Head of caudate nucleus (tissue), 42 donors: ENCODE data around the gene CRYGB.
A peak's percentile ranks its signal among the peaks of the same experiment; 100 is the strongest.
"Not testable (repeated sequence)": the region's sequence is repeated elsewhere in the genome, so short reads cannot be mapped to it uniquely, and the experiment has no call there.

Source experiments
- DNase-seq, 42 donors: peaks; one replicate each; pipeline versions ENCODE4 v3.0.0 to v3.0.0-alpha.2; 2020 to 2021; ENCODE audit warnings: mixed read lengths in 7 of 42
- intact Hi-C: fragments of 100-400 bp; cut with DNase I; formaldehyde crosslinking; loops from one replicate; pipeline ENCODE4 v1.15.0; 2022

The CRYGB gene

DNA sequence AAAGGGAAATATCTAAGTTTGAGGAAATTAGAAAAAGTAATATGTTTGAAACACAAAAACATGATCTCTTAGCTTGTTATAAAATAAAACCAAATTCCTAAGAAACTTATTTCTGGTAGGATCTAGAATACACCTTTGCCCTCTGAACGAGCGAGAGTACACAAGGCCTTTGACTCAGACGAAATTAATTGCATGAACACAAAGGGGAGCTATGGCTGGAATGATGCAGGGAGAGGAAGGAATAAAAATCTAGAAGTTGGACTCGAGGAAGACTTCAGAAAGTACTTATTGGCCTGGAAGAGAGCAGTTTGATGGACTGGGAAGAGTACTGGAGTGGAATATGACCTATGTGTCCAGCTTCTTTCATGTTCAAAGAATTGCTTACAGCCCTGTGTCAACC, 20.7 kb downstream of the CRYGB start:
- no peak for DNase-seq
- intact Hi-C loops, result no loop called here

DNA sequence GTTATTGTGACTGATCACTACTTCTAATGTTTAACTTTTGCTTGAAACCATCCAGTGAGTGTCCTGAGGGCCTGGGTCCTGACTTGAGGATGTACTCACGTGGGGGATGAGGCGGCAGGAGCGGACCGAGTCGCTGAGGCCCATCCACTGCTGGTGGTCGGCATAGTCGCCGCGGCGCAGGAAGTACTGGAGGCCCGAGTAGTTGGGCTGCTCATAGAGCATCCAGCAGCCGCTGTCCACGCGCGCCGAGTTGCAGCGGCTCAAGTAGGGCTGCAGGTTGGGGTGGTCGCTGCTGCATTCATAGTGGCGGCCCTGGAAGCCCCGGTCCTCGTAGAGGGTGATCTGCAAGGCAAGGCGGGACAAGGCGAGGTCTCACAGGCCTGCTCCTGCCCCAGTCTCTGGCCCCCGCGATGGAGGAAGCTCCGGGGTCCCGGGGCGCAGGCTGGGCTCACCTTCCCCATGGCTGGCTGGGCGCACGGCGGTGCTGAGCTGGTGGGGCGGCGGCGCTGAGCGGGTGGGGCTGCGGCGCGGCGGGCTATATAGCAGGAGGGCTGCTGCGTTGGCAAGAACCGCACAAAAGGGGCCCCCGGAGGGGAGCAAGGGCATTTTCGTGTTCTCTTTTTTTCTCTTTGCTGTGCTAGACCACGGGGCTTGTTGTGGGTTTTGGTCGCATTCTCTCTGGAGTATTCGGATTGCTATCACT, 21.8 kb downstream of the CRYGB start, which contains the start of gene CRYGD:
Gene CRYGD (minus strand): TSS at position 512 of the 703 bp plus-strand sequence. CDS start 51 bp downstream, at position 461.
- DNase-seq, result peak in 26 of 42 donors; percentile 5 to 54 (median 24)
- intact Hi-C loops, result not testable (repeated sequence)

DNA sequence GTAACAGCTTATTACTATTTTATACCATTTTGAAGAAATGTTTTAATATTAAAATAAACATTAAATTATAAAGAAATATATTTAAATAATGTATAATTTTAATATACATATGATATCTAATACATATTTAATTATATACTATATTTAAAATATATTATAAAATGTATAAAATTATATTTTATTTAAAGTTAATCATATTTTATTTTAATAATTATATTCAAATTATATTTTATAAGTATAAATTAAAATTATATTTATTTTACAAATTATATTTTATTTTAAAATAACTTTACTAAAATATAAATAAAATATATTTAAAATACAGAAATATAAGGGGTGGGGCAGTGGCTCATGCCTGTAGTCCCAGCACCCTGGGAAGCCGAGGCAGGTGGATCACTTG, 23.7 kb downstream of the CRYGB start:
- intact Hi-C loops, result no loop called here
- DNase-seq, result no peak

DNA sequence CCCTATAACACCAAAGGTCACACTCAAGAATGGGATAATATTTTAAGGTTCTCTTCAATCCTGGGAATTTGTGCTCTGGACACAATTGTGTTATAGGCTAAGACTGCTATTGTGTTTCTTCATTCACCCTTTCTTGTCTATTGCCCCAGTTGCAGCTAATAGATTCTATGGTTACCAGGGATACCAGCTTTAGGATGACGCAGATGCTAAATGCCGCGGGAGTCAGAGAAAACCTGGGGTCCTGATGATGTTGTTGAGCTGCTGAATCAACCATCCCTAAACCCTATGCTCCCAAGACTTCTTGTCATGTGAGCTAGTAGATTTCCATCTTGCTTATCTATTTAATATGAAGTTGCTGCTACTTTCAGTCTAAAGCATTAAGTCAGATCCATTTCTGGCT, 27.0 kb downstream of the CRYGB start:
- intact Hi-C loops, result no loop called here
- peak in 2 of 42 donors; percentile 10 to 18 for DNase-seq

DNA sequence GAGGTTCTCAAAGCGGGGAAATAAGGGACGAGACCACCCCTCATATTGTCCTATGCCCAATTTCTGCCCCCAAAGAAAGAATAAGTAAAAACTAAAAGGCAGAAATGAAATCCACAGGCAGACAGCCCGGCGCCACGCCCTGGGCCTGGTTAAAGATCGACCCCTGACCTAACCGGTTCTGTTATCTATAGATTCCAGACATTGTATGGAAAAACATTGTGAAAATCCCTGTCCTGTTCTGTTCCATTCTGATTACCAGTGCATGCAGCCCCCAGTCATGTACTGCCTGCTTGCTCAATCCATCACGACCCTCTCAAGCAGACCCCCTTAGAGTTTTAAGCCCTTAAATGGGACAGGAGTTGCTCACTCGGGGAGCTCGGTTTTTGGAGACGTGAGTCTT, 28.6 kb downstream of the CRYGB start:
- intact Hi-C loops, DNase-seq: not testable (repeated sequence)

DNA sequence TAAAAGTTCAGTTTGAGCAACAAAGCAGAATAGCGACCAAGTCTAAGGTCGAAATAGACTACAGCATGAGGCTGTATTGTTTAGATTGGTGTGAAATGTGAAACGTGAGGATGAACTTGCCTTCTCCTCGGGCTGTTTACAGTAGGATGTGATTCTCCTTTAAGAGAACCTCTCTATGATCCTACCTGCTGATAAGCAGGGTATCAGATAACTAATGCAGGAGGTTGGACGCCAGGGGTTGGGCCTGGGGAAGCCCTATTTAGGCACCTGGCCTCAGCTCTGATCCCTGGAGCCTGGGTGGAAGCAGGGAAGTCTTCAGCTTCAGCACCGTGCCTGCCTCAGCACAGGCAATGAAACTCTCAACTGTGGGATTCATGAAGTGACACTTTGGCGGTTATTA, 33.0 kb downstream of the CRYGB start:
- no peak for DNase-seq
- intact Hi-C loops, result no loop called here

DNA sequence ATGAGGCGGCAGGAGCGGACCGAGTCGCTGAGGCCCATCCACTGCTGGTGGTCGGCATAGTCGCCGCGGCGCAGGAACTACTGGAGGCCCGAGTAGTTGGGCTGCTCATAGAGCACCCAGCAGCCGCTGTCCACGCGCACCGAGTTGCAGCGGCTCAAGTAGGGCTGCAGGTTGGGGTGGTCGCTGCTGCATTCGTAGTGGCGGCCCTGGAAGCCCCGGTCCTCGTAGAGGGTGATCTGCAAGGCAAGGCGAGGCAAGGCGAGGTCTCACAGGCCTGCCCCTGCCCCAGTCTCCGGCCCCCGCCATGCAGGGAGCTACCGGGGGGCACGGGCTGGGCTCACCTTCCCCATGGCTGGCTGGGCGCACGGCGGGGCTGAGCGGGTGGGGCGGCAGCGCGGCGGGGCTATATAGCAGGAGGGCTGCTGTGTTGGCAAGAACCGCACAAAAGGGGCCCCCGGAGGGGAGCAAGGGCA, 33.6 kb downstream of the CRYGB start:
- DNase-seq, result not testable (repeated sequence)

DNA sequence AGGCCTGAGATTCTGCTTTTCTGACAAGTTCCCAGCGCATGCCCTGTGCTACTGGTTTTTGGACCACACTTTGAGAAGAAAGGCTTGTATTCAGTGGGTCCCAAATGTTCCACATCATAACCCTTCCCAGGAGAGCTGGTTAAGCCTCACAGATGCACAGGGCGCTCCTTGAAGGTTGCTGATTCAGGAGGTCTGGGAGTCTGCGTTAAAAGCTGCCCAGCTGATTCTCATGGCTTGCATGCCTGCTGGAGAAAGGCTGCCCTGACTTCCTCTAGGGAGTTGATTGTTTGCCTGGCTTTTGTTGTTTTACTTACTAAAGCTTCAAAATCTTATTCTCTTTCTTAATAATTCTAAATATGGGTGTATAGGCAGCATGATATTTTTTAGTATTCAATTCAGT, 42.3 kb downstream of the CRYGB start:
- intact Hi-C loops, result no loop called here
- no peak for DNase-seq

More for the DNA sequence above, 33.6 kb downstream of the CRYGB start:
- intact Hi-C loops, result not testable (repeated sequence)

DNA sequence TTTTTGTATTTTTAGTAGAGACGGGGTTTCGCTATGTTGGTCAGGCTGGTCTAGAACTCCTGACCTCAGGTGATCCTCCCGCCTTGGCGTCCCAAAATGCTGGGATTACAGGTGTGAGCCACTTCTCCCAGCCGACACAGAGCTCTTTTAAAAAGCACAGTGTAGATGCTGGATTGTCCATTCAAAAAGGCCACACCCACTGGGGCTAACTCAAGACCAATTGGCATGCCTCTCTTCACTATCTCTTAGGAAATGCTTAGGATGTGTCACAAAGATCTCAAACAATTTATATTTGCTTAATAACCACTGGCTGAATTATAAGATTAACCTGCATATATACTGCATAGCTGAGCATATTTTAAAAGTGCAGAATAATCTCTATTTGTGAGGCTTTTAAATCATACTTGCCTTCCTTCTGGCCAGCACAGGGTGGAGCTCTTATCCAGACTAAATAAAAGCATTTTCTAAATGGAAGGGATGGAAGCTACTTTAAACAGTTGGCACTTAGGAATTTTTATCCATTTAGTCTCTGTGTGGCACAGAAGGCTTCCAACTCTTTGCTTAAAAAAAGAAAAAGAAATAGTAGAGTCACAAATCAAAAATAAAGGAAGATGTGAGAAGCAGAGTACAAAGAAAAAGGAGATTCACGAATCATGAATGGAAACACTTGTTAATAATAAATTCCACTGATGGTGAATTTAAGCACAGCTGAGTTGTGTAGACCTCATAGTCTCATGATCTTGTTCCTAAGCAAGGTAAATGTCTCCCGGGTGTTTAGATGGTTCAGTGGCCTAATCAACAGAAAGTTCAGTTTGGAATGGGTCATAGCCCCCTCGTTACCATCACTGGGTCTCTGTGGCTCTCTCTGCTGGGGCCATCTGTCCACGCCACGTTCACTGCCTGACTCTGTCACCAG, 44.0 kb downstream of the CRYGB start:
- intact Hi-C loops, result no loop called here
- DNase-seq, result peak in 7 of 42 donors; percentile 8 to 45 (median 17)

DNA sequence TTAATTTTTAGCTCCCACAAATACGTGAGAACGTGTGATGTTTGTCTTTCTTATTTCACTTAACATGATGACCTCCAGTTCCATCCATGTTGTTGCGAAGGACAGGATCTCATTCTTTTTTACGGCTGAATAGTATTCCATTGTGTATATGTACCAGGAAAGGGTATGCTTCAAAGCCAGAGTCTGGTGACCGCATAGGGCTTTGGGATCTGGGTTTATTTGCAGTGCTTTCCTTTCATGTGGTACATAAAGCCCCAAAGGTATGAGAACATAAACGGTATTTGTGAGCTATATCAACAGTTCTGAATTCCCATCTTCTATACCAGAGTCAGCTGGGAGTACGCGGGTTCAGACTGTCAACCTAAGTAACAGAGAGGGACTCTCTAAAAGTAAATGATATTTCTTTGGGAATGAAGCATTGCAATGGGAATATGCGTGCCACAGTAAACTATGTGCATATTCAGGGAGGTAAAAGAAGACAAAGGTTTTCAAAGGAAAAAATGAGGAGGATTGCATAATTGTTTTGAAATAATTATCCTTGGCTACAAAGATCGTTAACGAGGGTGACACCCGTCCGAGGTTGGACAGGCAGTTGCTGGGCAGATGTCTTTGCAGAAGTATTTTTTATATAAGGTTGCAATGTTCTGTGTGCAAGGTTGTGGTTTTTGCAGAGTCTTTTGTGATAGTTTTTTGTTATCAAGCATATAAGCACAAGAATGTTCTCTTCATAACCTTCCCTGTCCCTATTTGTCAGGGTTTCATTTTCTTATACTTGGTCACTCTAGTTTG, 46.1 kb downstream of the CRYGB start:
- intact Hi-C loops, result no loop called here
- no peak for DNase-seq

DNA sequence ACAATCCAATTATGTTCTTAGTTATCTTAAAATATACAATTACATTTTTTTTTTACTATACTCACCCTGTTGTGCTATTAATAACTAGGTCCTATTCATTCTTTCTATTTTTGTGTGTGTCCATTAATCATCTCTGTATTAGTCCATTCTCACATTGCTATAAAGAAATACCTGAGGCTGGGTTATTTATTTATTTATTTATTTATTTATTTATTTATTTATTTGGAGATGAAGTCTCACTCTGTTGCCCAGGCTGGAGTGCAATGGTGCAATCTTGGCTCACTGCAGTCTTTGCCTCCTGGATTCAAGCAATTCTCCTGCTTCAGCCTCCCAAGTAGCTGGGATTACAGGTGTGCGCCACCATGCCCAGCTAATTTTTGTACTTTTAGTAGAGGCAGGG, 47.3 kb downstream of the CRYGB start:
- DNase-seq, intact Hi-C loops: not testable (repeated sequence)

DNA sequence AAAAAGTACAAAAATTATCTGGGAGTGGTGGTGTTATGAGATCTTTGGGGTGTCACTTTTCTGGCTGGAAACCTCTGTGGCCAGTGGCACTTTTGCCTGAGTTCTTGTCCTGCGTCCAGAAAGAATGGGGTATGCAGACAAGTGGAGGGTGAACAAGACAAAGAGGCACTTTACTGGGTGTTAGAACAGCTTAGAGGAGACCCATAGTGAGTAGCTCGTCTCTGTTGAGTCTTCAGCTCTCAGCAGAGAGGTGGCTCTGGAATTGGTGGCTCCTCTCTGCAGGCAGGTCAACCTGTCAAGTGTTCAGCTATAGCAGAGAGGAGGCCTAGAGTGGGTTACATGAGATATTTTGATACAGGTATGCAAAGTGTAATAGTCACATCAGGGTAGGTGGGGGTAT, 47.7 kb downstream of the CRYGB start:
- intact Hi-C loops, result no loop called here
- no peak for DNase-seq

DNA sequence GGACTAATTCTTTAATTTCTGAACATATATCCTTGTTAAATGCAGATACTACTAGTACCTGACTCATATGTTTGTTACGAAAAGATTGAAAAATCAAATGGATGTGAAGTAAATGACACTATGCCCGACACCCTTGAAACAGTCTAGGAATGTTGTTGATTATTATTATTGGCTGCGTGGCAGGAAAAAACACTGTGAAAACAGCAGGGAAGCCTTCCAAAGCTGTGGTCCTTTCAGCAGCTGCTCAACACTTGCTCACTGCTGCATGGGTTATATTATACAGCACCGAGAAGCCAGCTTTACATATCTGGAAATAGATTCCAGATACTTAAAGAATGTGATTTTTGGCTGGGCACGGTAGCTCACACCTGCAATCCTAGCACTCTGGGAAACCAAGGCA, 48.2 kb downstream of the CRYGB start:
- intact Hi-C loops, result no loop called here
- no peak for DNase-seq

DNA sequence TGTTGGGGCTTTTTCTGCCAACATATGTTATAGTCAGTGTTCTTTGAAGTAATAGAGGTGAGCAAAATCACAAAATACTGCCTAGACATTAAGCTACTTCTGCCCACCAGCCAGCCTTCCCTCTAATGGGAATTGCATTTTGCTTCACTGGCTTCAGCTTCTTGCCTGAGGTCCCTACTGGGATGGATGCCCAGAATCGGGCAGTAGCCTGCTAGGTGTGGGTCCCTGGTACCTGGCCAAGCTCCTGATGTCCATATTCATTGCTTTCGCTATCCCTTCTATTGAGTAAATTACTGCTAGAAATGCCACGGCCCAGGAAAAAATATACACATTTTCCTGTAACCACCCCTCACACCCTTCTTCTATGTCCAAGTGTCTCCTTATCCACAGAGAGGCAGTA, 48.6 kb downstream of the CRYGB start:
- no peak for DNase-seq

DNA sequence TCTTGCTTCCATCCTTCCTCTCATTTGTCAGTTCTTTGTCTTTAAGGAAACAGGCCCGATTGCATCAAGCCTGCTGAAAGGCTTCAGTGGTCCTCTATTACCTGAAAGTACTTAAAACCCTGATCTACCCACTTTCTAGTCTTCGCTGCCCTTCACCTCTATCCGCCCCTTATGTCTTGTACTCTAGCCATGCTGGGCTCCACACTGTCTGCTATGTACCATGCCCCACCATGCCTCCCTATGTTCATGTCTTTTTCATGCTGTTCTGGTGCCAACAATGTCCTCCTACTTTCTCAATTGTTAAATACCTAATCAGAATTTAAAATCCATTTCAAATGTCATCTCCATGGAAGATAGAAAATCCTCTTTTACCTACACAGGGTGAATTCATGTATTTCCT, 49.9 kb downstream of the CRYGB start:
- intact Hi-C loops, result no loop called here
- no peak for DNase-seq

More for the DNA sequence above, 48.6 kb downstream of the CRYGB start:
- intact Hi-C loops, result no loop called here

DNA sequence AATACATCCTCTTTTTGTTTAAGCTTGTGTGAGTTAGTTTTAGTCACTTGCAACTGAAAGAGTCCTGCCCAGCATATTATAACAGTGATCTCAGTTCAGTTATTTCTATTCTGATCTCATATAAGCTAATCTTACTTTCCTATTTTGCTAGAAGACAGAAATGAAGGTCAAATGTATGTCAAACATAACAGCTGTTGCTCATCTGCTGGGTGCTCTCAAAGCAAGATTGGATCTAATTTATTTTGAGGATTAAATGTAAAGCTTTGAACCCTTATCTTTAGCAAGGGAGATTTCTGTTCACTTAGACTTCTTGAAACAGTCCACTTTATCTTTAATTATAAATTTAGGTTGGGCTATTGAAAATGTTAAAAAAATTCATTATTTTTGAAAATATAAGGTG, 52.8 kb downstream of the CRYGB start:
- DNase-seq, result no peak
- intact Hi-C loops, result no loop called here
